Inflammatory macrophage treated with lipopolysaccharide for 4 hours (primary cell): ENCODE results near the gene HSP90AB1.

Experiments used
- DNase-seq: peaks from one replicate; pipeline ENCODE4 v3.0.0-alpha.2; 2020

HSP90AB1 gene

GRCh38 chr6:44235891-44236516, 10.9 kb upstream of the HSP90AB1 start:
- DNase-seq = no peak

- DNase-seq = peak; percentile 96
These were observed 9.7 kb upstream of the HSP90AB1 start for GRCh38 chr6:44237021-44237812.

- DNase-seq = peak; percentile 79
These were observed 9.0 kb upstream of the HSP90AB1 start for GRCh38 chr6:44237813-44238433.

- DNase-seq = no peak
These were observed 8.1 kb upstream of the HSP90AB1 start for GRCh38 chr6:44238687-44239350.

GRCh38 chr6:44243345-44243744, 3.6 kb upstream of the HSP90AB1 start:
- DNase-seq = no peak

- DNase-seq = no peak
These were observed 1.4 kb upstream of the HSP90AB1 start for GRCh38 chr6:44245391-44245911.

GRCh38 chr6:44245912-44246662, 814 bp upstream of the HSP90AB1 start:
- DNase-seq = peak; percentile 65

- DNase-seq = peak; percentile 82
These were observed 719 bp downstream of the HSP90AB1 start for GRCh38 chr6:44247338-44248302.

GRCh38 chr6:44248579-44248978, 1.7 kb downstream of the HSP90AB1 start:
- DNase-seq = no peak

GRCh38 chr6:44249082-44249748, 2.3 kb downstream of the HSP90AB1 start:
- no peak for DNase-seq

- no peak for DNase-seq
These were observed 3.3 kb downstream of the HSP90AB1 start for GRCh38 chr6:44250067-44250717.

GRCh38 chr6:44250718-44251123, 3.8 kb downstream of the HSP90AB1 start:
- no peak for DNase-seq

- no peak for DNase-seq
These were observed 4.9 kb downstream of the HSP90AB1 start for GRCh38 chr6:44251576-44252524.

- peak; percentile 55 for DNase-seq
These were observed 6.6 kb downstream of the HSP90AB1 start for GRCh38 chr6:44253307-44254101.

GRCh38 chr6:44254191-44255104, 7.5 kb downstream of the HSP90AB1 start:
- DNase-seq = no peak

- DNase-seq = no peak
These were observed 8.4 kb downstream of the HSP90AB1 start for GRCh38 chr6:44255105-44255808.
